Measurements from ENCODE around the gene RAB11FIP4.

DNA sequence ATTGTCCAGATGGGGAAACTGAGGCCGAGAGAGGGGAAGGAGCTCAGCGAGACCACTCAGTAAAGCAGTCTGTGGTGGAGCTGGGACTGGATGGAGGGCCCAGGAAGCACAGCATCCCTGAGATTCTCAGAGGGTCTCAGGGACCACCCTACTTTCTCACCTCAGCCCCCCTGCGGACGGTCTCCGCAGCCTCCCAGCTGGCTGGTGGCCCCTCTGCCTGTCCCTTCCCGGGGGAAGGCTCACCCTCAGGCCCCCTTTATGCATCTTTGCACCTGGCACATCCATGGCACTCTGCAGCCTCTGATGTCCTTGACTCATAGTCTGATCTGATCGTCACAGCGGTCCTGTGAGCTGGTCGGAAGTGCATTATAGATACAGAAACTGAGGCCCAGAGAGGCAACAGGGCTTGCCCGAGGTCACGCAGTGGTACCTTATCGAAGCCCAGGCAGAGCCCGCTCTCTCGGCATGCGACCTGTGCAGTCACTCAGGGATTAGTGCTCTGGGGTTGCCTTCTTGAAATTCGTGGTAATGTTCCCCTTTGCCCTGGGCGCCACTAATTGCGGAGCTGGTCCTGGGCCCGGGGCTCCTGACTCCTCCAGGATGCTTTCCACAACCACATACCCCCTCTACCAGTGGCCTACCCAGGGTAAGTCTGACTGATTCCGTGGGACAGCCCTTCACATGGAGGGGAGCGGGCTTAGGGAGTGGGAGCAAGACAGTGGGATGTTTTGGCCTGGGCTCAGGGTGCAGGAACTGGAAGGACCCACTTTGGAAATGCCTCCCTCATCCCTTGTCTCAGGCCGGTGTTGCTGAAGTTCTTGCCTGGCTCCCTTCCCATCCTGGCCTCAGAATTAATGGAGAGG, 24.4 kb downstream of the RAB11FIP4 start:
- TF ChIP-seq ZNF302 (tag by site-specific recombination; IDR thresholded peaks at IDR 0.05; ENCODE audit: low read depth) (no peak), ZNF660 (tag by site-specific recombination; IDR thresholded peaks at IDR 0.05) (no peak), SP2 (tag by site-specific recombination; IDR thresholded peaks at IDR 0.05) (no peak), ZNF157 (tag by site-specific recombination; IDR thresholded peaks at IDR 0.05) (no peak)

Measured in HEK293 (cell line).